Calu3 (cell line): ENCODE results near the gene FARS2. TPM values are rescaled to one million over a fixed set of nuclear protein-coding genes. Genes with fewer than 3 reads are reported as not detected.

ENCODE experiments used
- BruUV-seq: library from RNA; stranded (reverse); fragments of 400-500 nt; replicated peaks from 2 replicates; lab custom pipeline; 2021; lab: Mats Ljungman, UMichigan
- CTCF ChIA-PET: fragments of 300-600 bp; sonication (Branson Sonifier 250); formaldehyde crosslinking; loops from one replicate; lab custom pipeline; 2022; ENCODE audit warnings: antibody characterized with exemption; lab: Charles Lee
- DNase-seq: peaks from one replicate; pipeline ENCODE4 v3.0.0; 2022
- H3K27ac Mint-ChIP-seq: one replicate; pipeline ENCODE4 v1.8.0; 2022; ENCODE audit warnings: mixed read lengths; ENCODE audit not compliant: unreplicated experiment
- H3K27me3 Mint-ChIP-seq: one replicate; pipeline ENCODE4 v1.8.0; 2022; ENCODE audit warnings: mixed read lengths; ENCODE audit not compliant: unreplicated experiment
- H3K36me3 Mint-ChIP-seq: one replicate; pipeline ENCODE4 v1.8.0; 2022; ENCODE audit warnings: mild to moderate bottlenecking, moderate library complexity, mixed read lengths; ENCODE audit not compliant: insufficient read depth, unreplicated experiment
- H3K4me1 Mint-ChIP-seq: one replicate; pipeline ENCODE4 v1.8.0; 2022; ENCODE audit warnings: mild to moderate bottlenecking, low read depth, mixed read lengths; ENCODE audit not compliant: unreplicated experiment
- H3K4me3 Mint-ChIP-seq: one replicate; pipeline ENCODE4 v1.8.0; 2022; ENCODE audit warnings: mild to moderate bottlenecking, low read depth, moderate library complexity, mixed read lengths; ENCODE audit not compliant: unreplicated experiment
- H3K9me3 Mint-ChIP-seq: one replicate; pipeline ENCODE4 v1.8.0; 2022; ENCODE audit warnings: low read depth, mixed read lengths; ENCODE audit not compliant: unreplicated experiment
- intact Hi-C: fragments of 100-400 bp; cut with micrococcal nuclease; formaldehyde crosslinking; loops from one replicate; pipeline ENCODE4 v1.10.0; 2022; ENCODE audit not compliant: unreplicated experiment
- total RNA-seq: library from RNA; stranded (reverse); gene quantifications from 2 replicates; pipeline ENCODE4 v1.2.3, GENCODE V29; 2022
- TF ChIP-seq, protein P1 (sequence below): fragments of 200-600 bp; IDR thresholded peaks from one replicate; pipeline ENCODE4 v1.8.0; 2022; ENCODE audit warnings: antibody characterized with exemption; ENCODE audit not compliant: unreplicated experiment

Gene FARS2
- total RNA-seq, 1 experiment from 2014 or later = 13.4 TPM

DNA sequence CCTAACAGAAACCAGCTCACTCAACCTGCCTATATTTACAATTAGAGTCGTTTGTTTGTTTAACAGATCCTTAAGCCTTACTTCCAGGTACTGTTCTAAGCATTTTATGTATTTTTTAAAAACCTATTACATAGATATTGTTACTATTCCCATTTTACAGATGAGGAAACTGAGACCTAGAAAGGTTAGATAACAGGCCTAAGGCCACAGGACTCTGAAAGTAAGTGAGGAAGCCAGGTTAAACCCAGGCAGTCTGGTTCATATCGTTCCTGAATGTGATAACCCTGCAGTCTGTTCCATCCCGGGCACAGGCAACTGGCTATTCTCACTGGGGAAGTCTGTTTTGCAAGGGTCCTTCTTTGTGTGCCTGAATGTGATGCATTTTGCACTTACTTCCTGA is 322.2 kb downstream of the FARS2 start:
- H3K4me3 Mint-ChIP-seq = no peak overlapping the region
- H3K36me3 Mint-ChIP-seq = no peaks in the 10 kb centered on the region
- H3K9me3 Mint-ChIP-seq = no peaks in the 10 kb centered on the region
- TF ChIP-seq, protein P1, sequence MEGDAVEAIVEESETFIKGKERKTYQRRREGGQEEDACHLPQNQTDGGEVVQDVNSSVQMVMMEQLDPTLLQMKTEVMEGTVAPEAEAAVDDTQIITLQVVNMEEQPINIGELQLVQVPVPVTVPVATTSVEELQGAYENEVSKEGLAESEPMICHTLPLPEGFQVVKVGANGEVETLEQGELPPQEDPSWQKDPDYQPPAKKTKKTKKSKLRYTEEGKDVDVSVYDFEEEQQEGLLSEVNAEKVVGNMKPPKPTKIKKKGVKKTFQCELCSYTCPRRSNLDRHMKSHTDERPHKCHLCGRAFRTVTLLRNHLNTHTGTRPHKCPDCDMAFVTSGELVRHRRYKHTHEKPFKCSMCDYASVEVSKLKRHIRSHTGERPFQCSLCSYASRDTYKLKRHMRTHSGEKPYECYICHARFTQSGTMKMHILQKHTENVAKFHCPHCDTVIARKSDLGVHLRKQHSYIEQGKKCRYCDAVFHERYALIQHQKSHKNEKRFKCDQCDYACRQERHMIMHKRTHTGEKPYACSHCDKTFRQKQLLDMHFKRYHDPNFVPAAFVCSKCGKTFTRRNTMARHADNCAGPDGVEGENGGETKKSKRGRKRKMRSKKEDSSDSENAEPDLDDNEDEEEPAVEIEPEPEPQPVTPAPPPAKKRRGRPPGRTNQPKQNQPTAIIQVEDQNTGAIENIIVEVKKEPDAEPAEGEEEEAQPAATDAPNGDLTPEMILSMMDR = no peak
- H3K27ac Mint-ChIP-seq = no peak overlapping the region
- no peak for DNase-seq
- no peaks in the 10 kb centered on the region for H3K4me1 Mint-ChIP-seq
- CTCF ChIA-PET = no interaction called here
- no TSS peak for BruUV-seq
- no peaks in the 10 kb centered on the region for H3K27me3 Mint-ChIP-seq
- intact Hi-C loops = no loop called here

DNA sequence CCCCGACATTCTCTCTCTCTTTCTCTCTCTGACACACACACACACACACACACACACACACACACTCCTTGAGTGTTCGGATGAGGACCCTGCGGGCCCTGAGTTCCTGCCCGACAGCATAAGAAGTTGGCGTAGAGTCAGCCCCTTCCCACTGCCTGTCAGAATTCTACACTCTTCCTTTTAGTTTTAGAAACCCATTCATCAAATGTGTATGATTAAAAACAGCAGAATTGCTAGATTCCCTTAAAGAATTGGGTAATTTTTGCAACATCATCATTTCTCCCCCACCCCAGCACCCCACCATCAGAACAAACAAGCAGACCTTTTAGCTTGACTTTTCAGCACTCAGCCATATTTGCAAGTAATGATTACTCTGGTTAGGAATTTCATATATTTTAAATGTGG is 322.8 kb downstream of the FARS2 start:
- Mint-ChIP-seq H3K36me3 (no peaks in the 10 kb centered on the region), H3K4me1 (no peaks in the 10 kb centered on the region), H3K9me3 (no peaks in the 10 kb centered on the region), H3K27me3 (no peaks in the 10 kb centered on the region), H3K27ac (no peak overlapping the region), H3K4me3 (no peak overlapping the region)
- DNase-seq = no peak
- CTCF ChIA-PET = no interaction called here
- BruUV-seq = no TSS peak
- intact Hi-C loops = no loop called here
- TF ChIP-seq, protein P1 = no peak

DNA sequence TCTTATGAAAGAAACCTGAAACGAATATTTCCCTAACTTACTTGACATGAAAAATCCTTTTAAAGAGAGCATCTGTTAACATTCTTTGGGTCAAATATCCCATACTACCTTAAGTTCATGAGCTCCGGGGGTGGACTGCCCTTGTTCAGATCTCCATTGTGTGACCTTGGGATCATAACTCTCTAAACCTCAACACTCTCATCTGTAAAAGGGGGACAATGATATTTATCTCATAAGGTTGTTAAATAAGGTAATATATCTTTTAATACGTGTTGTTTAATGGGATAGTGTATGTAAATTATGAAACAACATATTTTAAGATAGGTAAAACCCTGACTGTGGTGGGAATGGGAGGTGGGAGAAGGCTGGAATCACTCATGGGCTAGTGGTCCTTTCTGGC is 326.3 kb downstream of the FARS2 start:
- no peaks in the 10 kb centered on the region for H3K36me3 Mint-ChIP-seq
- H3K4me3 Mint-ChIP-seq = no peak overlapping the region
- no peaks in the 10 kb centered on the region for H3K4me1 Mint-ChIP-seq
- no peak for DNase-seq
- no TSS peak for BruUV-seq
- intact Hi-C loops = no loop called here
- H3K9me3 Mint-ChIP-seq = no peaks in the 10 kb centered on the region
- TF ChIP-seq, protein P1 = no peak
- H3K27me3 Mint-ChIP-seq = no peaks in the 10 kb centered on the region
- no peak overlapping the region for H3K27ac Mint-ChIP-seq
- CTCF ChIA-PET = no interaction called here

DNA sequence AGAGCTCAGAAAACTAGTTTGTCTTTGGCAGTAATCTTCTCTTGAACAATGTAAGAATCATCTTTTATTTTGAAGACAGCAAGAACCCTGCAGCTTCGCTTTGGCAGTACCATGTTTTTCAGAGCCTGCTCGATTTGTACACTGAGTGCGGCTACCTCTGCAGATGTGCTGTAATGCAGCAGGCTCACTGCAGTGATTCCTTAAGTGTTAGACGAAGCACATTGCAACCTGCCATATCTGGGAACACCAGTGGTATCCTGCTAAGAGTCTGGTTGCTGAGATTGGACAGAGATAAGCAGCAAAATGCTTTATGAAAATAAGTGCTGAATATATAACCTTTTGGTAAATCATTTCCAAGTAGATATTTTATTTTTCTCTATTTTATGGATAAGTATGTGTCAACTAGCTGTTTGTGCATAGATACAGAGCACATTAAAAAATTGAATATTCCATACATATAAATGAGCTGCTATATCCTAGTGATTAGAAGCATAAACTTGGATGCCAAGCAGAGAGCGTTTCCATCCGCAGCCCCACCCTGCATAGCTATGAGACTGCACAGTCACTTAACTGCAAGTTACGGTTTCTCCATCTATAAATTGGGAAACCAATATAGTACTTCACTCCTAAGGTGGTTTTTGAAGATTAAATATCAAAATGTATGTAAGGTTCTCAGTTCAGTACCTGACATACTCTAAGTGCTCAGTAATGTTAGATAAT is 328.3 kb downstream of the FARS2 start:
- Mint-ChIP-seq H3K27me3 (no peaks in the 10 kb centered on the region), H3K4me1 (no peaks in the 10 kb centered on the region), H3K36me3 (no peaks in the 10 kb centered on the region), H3K27ac (no peak overlapping the region), H3K9me3 (no peaks in the 10 kb centered on the region), H3K4me3 (no peak overlapping the region)
- intact Hi-C loops = no loop called here
- TF ChIP-seq, protein P1 = no peak
- no peak for DNase-seq
- CTCF ChIA-PET = no interaction called here
- no TSS peak for BruUV-seq
